ENCODE results near the gene KIF14.

KIF14 gene

DNA sequence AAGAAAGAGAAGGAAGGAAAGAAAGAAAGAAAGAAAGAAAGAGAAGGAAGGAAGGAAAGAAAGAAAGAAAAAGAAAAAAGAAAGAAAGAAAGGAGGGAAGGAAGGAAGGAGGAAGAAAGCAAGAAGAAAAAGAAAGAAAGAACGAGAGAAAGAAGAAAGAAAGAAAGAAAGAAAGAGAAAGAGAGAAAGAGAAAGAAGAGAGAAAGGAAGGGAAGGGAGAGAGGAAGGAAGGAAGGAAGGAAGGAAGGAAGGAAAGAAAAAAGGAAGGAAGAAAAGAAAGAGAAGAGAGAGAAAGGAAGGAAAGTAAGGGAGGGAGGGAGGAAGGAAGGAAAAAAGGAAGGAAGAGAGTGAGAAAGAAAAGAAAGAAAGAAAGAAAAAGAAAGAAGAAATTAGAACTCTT, 115.3 kb downstream of the KIF14 start:
- H3K9ac ChIP-seq (ENCODE audit: low read depth, low read length): no peak overlapping the region
- no peak overlapping the region for H3K4me3 ChIP-seq (ENCODE audit: low read depth, low read length)
- H3K9me3 ChIP-seq (ENCODE audit: control insufficient read depth, insufficient read depth, low read length): no peaks in the 10 kb centered on the region
- no peaks in the 10 kb centered on the region for H3K36me3 ChIP-seq (ENCODE audit: control insufficient read depth, insufficient read depth, low read length)
- H3K27me3 ChIP-seq (ENCODE audit: control insufficient read depth, insufficient read depth, low read length): no peaks in the 10 kb centered on the region
- no peaks in the 10 kb centered on the region for H3K4me1 ChIP-seq (ENCODE audit: control insufficient read depth, insufficient read depth, low read length)

Measured in iPS-15b (cell line).